Endothelial cell of umbilical vein (primary cell): ENCODE data around the gene TP53RK.

Experiments
- EZH2 ChIP-seq: IDR thresholded peaks from 2 replicates; pipeline ENCODE4 v1.6.1; 2012; ENCODE audit warnings: borderline replicate concordance, low read depth, mild to moderate bottlenecking, moderate library complexity, low read length, inconsistent platforms; ENCODE audit not compliant: severe bottlenecking
- JUN ChIP-seq: IDR thresholded peaks from 2 replicates; pipeline ENCODE4 v1.6.1; 2011; ENCODE audit warnings: borderline replicate concordance, low read depth; ENCODE audit not compliant: insufficient read length, insufficient read depth
- MAX ChIP-seq: IDR thresholded peaks from 2 replicates; pipeline ENCODE4 v1.6.1; 2011; ENCODE audit not compliant: insufficient read depth, insufficient read length
- POLR2A ChIP-seq: IDR thresholded peaks from 2 replicates; pipeline ENCODE4 v1.6.1; 2012; ENCODE audit warnings: low read depth, mild to moderate bottlenecking, control low read depth, low read length
- POLR2AphosphoS5 ChIP-seq: IDR thresholded peaks from 2 replicates; pipeline ENCODE4 v1.6.1; 2012; ENCODE audit warnings: low read depth, mild to moderate bottlenecking, control low read depth, low read length, moderate library complexity; ENCODE audit not compliant: insufficient read depth
- TF ChIP-seq, protein P1 (sequence below), 2 donors: IDR thresholded peaks; 1 replicate in 1 of 2; 2 replicates in 1 of 2; pipeline ENCODE4 v1.5.1; 2011; ENCODE audit warnings: low read length in 2 of 2, mild to moderate bottlenecking in 2 of 2, moderate library complexity in 2 of 2, control low read depth in 1 of 2, inconsistent platforms in 1 of 2, low read depth in 1 of 2; ENCODE audit not compliant: insufficient read depth in 1 of 2; ENCODE audit errors: extremely low read depth in 1 of 2

DNA sequence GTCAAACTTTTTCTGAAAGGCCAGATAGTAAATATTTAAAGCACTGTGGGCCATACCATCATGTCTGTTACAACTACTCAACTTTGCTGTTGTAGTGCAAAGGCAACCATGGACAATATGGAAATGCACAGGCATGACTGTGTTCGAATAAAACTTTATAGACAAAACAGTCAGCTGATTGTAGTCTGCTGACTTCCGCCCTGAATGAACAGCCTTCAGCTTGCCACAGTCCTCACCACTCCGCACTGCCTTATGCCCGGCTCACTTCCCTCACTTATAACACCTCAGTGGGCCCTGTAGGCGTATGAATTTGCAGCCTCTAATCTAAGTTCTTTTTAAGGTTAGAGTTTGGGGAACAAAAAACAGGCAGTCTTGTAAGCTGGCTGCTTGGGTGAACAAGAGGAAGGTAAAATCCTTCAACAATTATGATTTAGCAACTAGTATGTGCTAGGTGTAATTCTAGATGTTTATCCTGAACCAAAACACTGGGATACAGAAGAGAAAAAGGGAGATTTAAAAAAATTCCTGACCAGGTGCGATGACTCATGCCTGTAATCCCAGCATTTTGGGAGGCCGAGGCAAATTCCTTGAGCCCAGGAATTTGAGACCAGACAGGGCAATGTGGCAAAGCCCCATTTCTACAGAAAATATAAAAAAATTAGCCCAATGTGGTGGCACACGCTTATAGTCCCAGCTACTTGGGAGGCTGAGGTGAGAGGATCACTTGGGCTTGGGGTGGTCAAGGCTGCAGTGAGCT lies 13.4 kb upstream of the TP53RK start:
- TF ChIP-seq, protein P1, sequence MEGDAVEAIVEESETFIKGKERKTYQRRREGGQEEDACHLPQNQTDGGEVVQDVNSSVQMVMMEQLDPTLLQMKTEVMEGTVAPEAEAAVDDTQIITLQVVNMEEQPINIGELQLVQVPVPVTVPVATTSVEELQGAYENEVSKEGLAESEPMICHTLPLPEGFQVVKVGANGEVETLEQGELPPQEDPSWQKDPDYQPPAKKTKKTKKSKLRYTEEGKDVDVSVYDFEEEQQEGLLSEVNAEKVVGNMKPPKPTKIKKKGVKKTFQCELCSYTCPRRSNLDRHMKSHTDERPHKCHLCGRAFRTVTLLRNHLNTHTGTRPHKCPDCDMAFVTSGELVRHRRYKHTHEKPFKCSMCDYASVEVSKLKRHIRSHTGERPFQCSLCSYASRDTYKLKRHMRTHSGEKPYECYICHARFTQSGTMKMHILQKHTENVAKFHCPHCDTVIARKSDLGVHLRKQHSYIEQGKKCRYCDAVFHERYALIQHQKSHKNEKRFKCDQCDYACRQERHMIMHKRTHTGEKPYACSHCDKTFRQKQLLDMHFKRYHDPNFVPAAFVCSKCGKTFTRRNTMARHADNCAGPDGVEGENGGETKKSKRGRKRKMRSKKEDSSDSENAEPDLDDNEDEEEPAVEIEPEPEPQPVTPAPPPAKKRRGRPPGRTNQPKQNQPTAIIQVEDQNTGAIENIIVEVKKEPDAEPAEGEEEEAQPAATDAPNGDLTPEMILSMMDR (IDR thresholded peaks at IDR 0.05; ENCODE audit: extremely low read depth in 1 of 2, insufficient read depth in 1 of 2, low read depth in 1 of 2, low read length in 2 of 2) = no peak
- TF ChIP-seq EZH2 = no peak
- no peak for TF ChIP-seq POLR2A
- TF ChIP-seq POLR2AphosphoS5 = no peak
- TF ChIP-seq JUN = no peak
- TF ChIP-seq MAX = no peak
